ENCODE results near the gene SPRN. TPM values are rescaled to one million over a fixed set of nuclear protein-coding genes. Genes with fewer than 3 reads are reported as not detected.
A peak's percentile ranks its signal among the peaks of the same experiment; 100 is the strongest.
"Not testable (repeated sequence)": the region's sequence is repeated elsewhere in the genome, so short reads cannot be mapped to it uniquely, and the experiment has no call there.

Gene SPRN
- total RNA-seq, 4 donors from 2014 or later: not detected

DNA sequence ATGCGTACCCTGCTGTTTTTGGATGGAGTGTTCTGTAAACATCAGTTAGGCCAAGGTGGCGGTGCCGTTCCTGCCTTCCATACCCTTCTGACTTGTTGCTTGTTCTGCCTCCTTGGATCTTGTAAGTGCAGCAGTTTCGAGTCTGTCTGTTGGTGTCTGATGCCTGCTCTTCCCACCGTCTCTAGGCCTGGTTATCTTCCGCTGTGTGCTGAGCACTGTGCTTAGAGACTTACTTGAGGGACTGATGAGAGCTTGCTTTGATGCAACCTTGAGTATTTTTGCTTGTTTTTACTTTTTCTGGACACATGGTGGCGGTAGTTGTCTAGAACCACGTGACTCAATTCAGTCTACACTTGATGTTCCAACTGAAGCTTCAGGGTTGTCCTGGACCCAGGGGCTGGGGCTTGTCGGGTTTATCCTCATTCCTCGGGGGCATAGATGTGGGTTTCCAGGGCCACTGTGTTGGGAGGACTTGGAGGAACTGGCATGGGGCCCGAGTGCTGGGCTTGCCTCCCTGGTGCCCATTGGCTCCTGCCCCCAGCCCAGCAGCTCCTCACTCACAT, 14.4 kb upstream of the SPRN start:
- WGBS, 2 donors: 72 to 80% methylated on average over 9 to 10 of the region's 11 CpGs
- H3K27me3 ChIP-seq: no peaks in the 10 kb centered on the region
- no peak for DNase-seq

GRCh38 chr10:133432789-133433188, 8.4 kb upstream of the SPRN start:
- WGBS, 2 donors: no CpG with 5 or more reads among the region's 25 CpGs

More for the DNA sequence above, 14.4 kb upstream of the SPRN start:
- Histone ChIP-seq H3K9me3 (no peaks in the 10 kb centered on the region), H3K27ac (no peak overlapping the region), H3K4me1 (no peaks in the 10 kb centered on the region), H3K36me3 (no peaks in the 10 kb centered on the region), H3K4me3 (no peak overlapping the region)
- intact Hi-C loops (cut with DNase I): no loop called here
- TF ChIP-seq CTCF (IDR thresholded peaks at IDR 0.05) (peak in 1 of 6 experiments; percentile 41), POLR2A (IDR thresholded peaks at IDR 0.05) (no peak)

GRCh38 chr10:133431888-133432613, 7.6 kb upstream of the SPRN start:
- H3K9me3 ChIP-seq; DNase-seq; H3K36me3 ChIP-seq; intact Hi-C loops (cut with DNase I); H3K4me1 ChIP-seq; H3K4me3 ChIP-seq; H3K27me3 ChIP-seq; H3K27ac ChIP-seq: not testable (repeated sequence)
- WGBS, 2 donors: no CpG with 5 or more reads among the region's 9 CpGs

More at GRCh38 chr10:133432789-133433188, 8.4 kb upstream of the SPRN start:
- H3K36me3 ChIP-seq; H3K4me1 ChIP-seq; H3K27me3 ChIP-seq; H3K4me3 ChIP-seq; DNase-seq; H3K9me3 ChIP-seq; H3K27ac ChIP-seq; intact Hi-C loops (cut with DNase I): not testable (repeated sequence)

- DNase-seq; H3K36me3 ChIP-seq; intact Hi-C loops (cut with DNase I); H3K4me3 ChIP-seq; H3K27me3 ChIP-seq; H3K27ac ChIP-seq; H3K9me3 ChIP-seq; H3K4me1 ChIP-seq: not testable (repeated sequence)
- 24 to 53% methylated on average over 4 of the region's 4 CpGs for WGBS, 2 donors
These were observed 5.1 kb upstream of the SPRN start for GRCh38 chr10:133429571-133429970.

GRCh38 chr10:133424102-133424501, 323 bp downstream of the SPRN start:
- DNase-seq; H3K27ac ChIP-seq; H3K4me3 ChIP-seq; H3K9me3 ChIP-seq; intact Hi-C loops (cut with DNase I): not testable (repeated sequence)
- H3K27me3 ChIP-seq: peaks cover 0 to 34% (median 3%) of the 10 kb centered on the region in 4 donors
- H3K4me1 ChIP-seq: peaks cover 0 to 15% (median 11%) of the 10 kb centered on the region in 3 donors
- peaks cover 0 to 31% (median 5%) of the 10 kb centered on the region in 3 donors for H3K36me3 ChIP-seq
- WGBS, 2 donors: no CpG with 5 or more reads among the region's 46 CpGs

DNA sequence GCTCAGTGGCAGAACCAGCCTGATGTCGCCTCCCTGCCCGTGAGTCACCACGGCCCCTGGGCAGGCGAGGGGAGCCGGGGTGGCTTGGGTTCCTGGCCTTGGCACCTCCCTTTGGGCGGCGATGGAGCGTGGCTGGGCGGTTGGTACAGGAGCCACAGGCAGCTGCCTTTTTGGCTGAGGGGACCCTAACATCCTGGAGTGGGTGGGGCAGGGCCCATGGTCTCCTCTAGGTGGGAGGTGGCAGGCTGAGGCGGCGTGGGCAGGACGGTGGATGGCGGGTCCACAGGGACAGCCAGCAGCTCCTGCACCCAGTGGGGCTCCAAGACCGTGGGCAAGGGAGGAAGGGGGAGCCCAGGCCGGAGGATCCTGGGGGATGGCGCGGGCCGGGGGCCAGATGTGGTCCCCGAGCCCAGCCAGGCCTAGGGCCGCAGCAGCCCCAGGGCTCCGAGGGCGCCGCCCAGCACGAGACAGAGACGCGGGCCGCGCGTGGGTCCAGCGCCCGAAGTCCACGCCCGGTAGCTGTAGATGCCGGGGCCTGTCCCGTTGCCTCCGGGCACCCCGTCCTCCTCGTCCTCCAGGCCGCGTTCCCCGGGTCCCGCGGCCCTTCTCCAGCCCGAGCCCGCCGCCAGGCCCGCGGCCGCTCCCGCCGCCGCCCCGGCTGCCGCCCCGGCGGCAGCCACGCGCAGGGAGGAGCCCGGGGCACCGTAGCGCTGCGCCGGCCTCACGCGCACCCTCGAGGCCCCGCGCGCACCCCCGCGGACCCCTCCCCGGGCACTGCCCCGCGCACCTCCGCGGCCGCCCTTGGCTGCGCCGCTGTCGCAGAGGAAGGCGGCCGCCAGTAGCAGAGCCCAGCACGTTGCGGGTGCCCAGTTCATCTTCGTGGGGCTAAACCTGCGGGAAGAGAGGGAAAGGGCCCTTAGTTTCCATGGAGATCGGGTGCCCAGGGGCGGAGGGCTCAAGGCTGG, 1.3 kb downstream of the SPRN start:
- peak overlapping the region in 2 of 4 donors; percentile 29 to 48 for H3K4me3 ChIP-seq
- no peak for DNase-seq
- H3K4me1 ChIP-seq: peaks cover 0 to 15% (median 11%) of the 10 kb centered on the region in 3 donors
- 5 to 80% methylated on average over 2 to 24 of the region's 88 CpGs for WGBS, 2 donors
- peaks cover 0 to 41% (median 13%) of the 10 kb centered on the region in 3 donors for H3K36me3 ChIP-seq
- no peak for TF ChIP-seq POLR2A (IDR thresholded peaks at IDR 0.05)
- no peak for TF ChIP-seq CTCF (IDR thresholded peaks at IDR 0.05)
- intact Hi-C loops (cut with DNase I): no loop called here
- no peaks in the 10 kb centered on the region for H3K9me3 ChIP-seq
- H3K27me3 ChIP-seq: peaks cover 0 to 34% (median 3%) of the 10 kb centered on the region in 4 donors
- no peak overlapping the region for H3K27ac ChIP-seq
